Loucy (cell line): ENCODE measurements around the gene UBL3.
A peak's percentile ranks its signal among the peaks of the same experiment; 100 is the strongest.

Source experiments
- H2AFZ ChIP-seq: fragments of 200-600 bp; sonication (generic); 2 replicates; pipeline ENCODE4 v1.6.0; 2016; ENCODE audit warnings: antibody characterized with exemption, mild to moderate bottlenecking, low read length, moderate library complexity
- H3F3A ChIP-seq: fragments of 200-600 bp; 2 replicates; pipeline ENCODE4 v1.6.0; 2016; ENCODE audit warnings: antibody characterized with exemption, low read depth, mild to moderate bottlenecking
- H3K27me3 ChIP-seq: fragments of 200-600 bp; sonication (generic); 2 replicates; pipeline ENCODE4 v1.6.1; 2014; ENCODE audit warnings: low read length, mild to moderate bottlenecking; ENCODE audit not compliant: insufficient read depth, poor library complexity, severe bottlenecking
- H3K36me3 ChIP-seq: fragments of 200-600 bp; sonication (generic); 2 replicates; pipeline ENCODE4 v1.6.1; 2016; ENCODE audit warnings: low read length; ENCODE audit not compliant: insufficient read depth
- H3K4me1 ChIP-seq: fragments of 200-600 bp; sonication (generic); 2 replicates; pipeline ENCODE4 v1.5.1; 2014; ENCODE audit warnings: low read length, mild to moderate bottlenecking; ENCODE audit not compliant: insufficient read depth, poor library complexity, severe bottlenecking
- H3K4me2 ChIP-seq: fragments of 200-600 bp; sonication (generic); 2 replicates; pipeline ENCODE4 v1.6.0; 2014; ENCODE audit warnings: antibody characterized with exemption, low read length, low read depth, mild to moderate bottlenecking; ENCODE audit not compliant: poor library complexity, severe bottlenecking
- H3K4me3 ChIP-seq: fragments of 200-600 bp; sonication (generic); 2 replicates; pipeline ENCODE4 v1.5.1; 2014; ENCODE audit warnings: low read length, mild to moderate bottlenecking, mixed read lengths; ENCODE audit not compliant: poor library complexity, severe bottlenecking
- H3K79me2 ChIP-seq: fragments of 200-600 bp; sonication (generic); 2 replicates; pipeline ENCODE4 v1.6.1; 2014; ENCODE audit warnings: low read length; ENCODE audit not compliant: insufficient read depth
- H3K9ac ChIP-seq: fragments of 200-600 bp; sonication (generic); 2 replicates; pipeline ENCODE4 v1.6.0; 2014; ENCODE audit warnings: mild to moderate bottlenecking, low read depth, low read length, moderate library complexity; ENCODE audit not compliant: poor library complexity, severe bottlenecking
- H3K9me2 ChIP-seq: fragments of 200-600 bp; sonication (generic); replicated peaks from 2 replicates; pipeline ENCODE4 v1.6.1; 2016; ENCODE audit warnings: low read depth, low read length, mixed read lengths
- H3K9me3 ChIP-seq: fragments of 200-600 bp; sonication (generic); 2 replicates; pipeline ENCODE4 v1.6.1; 2014; ENCODE audit warnings: mild to moderate bottlenecking, antibody characterized with exemption, low read length, low read depth; ENCODE audit not compliant: insufficient read depth
- H4K20me1 ChIP-seq: fragments of 200-600 bp; sonication (generic); 2 replicates; pipeline ENCODE4 v1.6.0; 2014; ENCODE audit warnings: antibody characterized with exemption, low read length, mild to moderate bottlenecking; ENCODE audit not compliant: insufficient read depth, poor library complexity, severe bottlenecking
- EZH2phosphoT487 ChIP-seq: fragments of 200-600 bp; IDR thresholded peaks from 2 replicates; pipeline ENCODE4 v1.6.1; 2018; ENCODE audit warnings: antibody characterized with exemption, mild to moderate bottlenecking, moderate library complexity, borderline replicate concordance
- TF ChIP-seq, protein P1 (sequence below): fragments of 200-600 bp; sonication (generic); conservative IDR thresholded peaks from 2 replicates; pipeline ENCODE4 v1.5.1; 2014; ENCODE audit warnings: mild to moderate bottlenecking, antibody characterized with exemption, low read length

The UBL3 gene

DNA sequence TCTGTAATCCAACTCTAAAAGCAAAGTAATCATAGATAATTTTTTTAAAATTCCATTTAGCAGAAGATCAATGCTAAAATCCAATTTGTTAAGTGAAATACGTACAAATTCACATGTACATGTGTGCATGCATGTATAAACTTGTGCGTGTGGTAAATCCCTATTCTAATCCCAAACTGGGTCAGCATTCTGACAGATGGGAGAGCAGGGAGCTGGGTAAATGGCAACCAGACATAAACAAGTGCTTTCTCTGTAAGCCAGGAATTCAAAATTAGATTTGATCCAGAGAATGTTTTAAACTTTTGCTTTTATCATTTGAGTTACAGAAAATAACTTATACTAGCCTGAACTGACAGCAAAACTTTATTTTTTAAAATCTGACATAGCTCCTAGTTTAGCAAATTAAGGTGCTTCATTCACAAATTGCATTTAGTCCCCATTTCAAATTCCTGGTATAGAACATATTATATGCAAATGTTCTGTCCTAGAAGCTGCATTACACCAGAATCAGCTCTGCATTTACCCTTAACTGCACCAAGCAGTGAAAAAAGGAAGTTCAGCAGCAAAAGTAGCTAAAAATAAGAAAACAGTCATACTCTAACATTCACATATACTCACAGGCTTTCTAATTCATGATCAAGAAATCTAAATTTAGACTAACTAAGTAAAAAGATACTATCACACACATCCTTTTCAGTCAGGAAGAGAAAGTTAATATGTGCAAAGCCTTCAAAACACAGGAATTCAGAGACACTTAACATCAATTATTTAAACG lies 32.6 kb downstream of the UBL3 start:
- Histone ChIP-seq H3K27me3 (no peaks in the 10 kb centered on the region), H3K4me1 (peaks cover 41% of the 10 kb centered on the region), H3K36me3 (no peaks in the 10 kb centered on the region), H2AFZ (no peak overlapping the region), H3K9me2 (no peaks in the 10 kb centered on the region), H3F3A (0 out of 2 replicates have a peak, but pooled peaks cover 4% of the 10 kb centered on the region), H3K4me3 (peak overlapping the region; percentile 40), H3K4me2 (peak overlapping the region; percentile 75), H4K20me1 (peaks cover 2% of the 10 kb centered on the region), H3K9me3 (0 out of 2 replicates have a peak, but pooled peaks cover 5% of the 10 kb centered on the region), H3K9ac (peak overlapping the region; percentile 54), H3K79me2 (peaks cover 86% of the 10 kb centered on the region)
- TF ChIP-seq, protein P1, sequence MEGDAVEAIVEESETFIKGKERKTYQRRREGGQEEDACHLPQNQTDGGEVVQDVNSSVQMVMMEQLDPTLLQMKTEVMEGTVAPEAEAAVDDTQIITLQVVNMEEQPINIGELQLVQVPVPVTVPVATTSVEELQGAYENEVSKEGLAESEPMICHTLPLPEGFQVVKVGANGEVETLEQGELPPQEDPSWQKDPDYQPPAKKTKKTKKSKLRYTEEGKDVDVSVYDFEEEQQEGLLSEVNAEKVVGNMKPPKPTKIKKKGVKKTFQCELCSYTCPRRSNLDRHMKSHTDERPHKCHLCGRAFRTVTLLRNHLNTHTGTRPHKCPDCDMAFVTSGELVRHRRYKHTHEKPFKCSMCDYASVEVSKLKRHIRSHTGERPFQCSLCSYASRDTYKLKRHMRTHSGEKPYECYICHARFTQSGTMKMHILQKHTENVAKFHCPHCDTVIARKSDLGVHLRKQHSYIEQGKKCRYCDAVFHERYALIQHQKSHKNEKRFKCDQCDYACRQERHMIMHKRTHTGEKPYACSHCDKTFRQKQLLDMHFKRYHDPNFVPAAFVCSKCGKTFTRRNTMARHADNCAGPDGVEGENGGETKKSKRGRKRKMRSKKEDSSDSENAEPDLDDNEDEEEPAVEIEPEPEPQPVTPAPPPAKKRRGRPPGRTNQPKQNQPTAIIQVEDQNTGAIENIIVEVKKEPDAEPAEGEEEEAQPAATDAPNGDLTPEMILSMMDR, result no peak
- no peak for TF ChIP-seq EZH2phosphoT487

DNA sequence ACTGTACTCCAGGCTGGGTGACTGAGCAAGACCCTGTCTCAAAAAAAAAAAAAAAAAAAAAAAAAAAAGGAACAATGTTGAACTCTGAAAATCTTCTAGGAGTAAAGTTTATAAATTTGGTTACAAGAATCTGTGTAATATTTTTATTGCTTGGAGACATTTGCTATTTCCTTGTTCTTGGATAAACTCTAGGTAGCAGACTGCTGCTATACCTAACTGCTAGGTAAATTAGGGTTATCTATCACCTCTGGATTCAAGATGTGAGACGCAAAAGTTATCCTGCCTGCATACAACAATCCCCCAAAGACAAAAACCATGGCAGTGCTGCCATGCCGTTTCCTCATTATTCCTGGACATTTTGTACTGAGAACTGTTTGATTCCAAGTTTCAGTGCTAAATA lies 33.7 kb downstream of the UBL3 start:
- no peak for TF ChIP-seq EZH2phosphoT487
- TF ChIP-seq, protein P1, result no peak
- Histone ChIP-seq H3K4me3 (no peak overlapping the region), H3K4me2 (peak overlapping the region; percentile 75), H3K27me3 (no peaks in the 10 kb centered on the region), H4K20me1 (peaks cover 2% of the 10 kb centered on the region), H3K9me3 (0 out of 2 replicates have a peak, but pooled peaks cover 5% of the 10 kb centered on the region), H3K79me2 (peaks cover 86% of the 10 kb centered on the region), H2AFZ (no peak overlapping the region), H3K36me3 (no peaks in the 10 kb centered on the region), H3K9me2 (no peaks in the 10 kb centered on the region), H3K9ac (no peak overlapping the region), H3K4me1 (peaks cover 41% of the 10 kb centered on the region), H3F3A (0 out of 2 replicates have a peak, but pooled peaks cover 4% of the 10 kb centered on the region)

DNA sequence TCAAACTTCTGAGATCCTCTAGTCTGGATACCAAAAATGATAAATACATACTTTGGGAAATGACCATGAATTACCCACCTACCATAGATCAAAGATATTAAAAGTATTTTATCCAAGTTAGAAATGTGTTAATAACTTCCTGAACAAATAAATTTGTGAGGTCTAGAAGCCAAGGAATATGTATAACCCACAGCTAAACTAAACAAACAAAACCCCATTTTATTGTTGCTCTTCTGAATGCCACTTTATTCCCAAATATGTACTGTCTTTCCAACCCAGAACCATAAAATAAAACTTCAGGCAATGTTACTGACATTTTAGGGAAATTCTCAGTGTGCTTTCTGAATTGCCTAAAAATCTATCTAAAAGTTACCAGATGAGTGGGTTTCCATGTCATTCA lies 35.1 kb downstream of the UBL3 start:
- Histone ChIP-seq H3K9me2 (no peaks in the 10 kb centered on the region), H3K4me1 (peaks cover 41% of the 10 kb centered on the region), H3K9me3 (no peaks in the 10 kb centered on the region), H3K4me2 (no peak overlapping the region), H3K4me3 (no peak overlapping the region), H3K79me2 (peaks cover 87% of the 10 kb centered on the region), H3K27me3 (no peaks in the 10 kb centered on the region), H4K20me1 (peaks cover 2% of the 10 kb centered on the region), H2AFZ (no peak overlapping the region), H3K9ac (no peak overlapping the region), H3K36me3 (no peaks in the 10 kb centered on the region), H3F3A (0 out of 2 replicates have a peak, but pooled peaks cover 4% of the 10 kb centered on the region)
- TF ChIP-seq, protein P1, result no peak
- no peak for TF ChIP-seq EZH2phosphoT487
